ENCODE data around the gene APOLD1.

- TF ChIP-seq, protein P1, sequence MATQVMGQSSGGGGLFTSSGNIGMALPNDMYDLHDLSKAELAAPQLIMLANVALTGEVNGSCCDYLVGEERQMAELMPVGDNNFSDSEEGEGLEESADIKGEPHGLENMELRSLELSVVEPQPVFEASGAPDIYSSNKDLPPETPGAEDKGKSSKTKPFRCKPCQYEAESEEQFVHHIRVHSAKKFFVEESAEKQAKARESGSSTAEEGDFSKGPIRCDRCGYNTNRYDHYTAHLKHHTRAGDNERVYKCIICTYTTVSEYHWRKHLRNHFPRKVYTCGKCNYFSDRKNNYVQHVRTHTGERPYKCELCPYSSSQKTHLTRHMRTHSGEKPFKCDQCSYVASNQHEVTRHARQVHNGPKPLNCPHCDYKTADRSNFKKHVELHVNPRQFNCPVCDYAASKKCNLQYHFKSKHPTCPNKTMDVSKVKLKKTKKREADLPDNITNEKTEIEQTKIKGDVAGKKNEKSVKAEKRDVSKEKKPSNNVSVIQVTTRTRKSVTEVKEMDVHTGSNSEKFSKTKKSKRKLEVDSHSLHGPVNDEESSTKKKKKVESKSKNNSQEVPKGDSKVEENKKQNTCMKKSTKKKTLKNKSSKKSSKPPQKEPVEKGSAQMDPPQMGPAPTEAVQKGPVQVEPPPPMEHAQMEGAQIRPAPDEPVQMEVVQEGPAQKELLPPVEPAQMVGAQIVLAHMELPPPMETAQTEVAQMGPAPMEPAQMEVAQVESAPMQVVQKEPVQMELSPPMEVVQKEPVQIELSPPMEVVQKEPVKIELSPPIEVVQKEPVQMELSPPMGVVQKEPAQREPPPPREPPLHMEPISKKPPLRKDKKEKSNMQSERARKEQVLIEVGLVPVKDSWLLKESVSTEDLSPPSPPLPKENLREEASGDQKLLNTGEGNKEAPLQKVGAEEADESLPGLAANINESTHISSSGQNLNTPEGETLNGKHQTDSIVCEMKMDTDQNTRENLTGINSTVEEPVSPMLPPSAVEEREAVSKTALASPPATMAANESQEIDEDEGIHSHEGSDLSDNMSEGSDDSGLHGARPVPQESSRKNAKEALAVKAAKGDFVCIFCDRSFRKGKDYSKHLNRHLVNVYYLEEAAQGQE (IDR thresholded peaks at IDR 0.05; ENCODE audit: insufficient read depth in 1 of 2, low read depth in 2 of 2, low read length in 2 of 2): no peak
- TF ChIP-seq TAF1 (IDR thresholded peaks at IDR 0.05; ENCODE audit: borderline replicate concordance, insufficient read depth, low read length): no peak
These were observed 3.4 kb downstream of the APOLD1 start for GRCh38 chr12:12788675-12789368.
